ENCODE measurements around the gene GNB5. TPM values are rescaled to one million over a fixed set of nuclear protein-coding genes. Genes with fewer than 3 reads are reported as not detected.
A peak's percentile ranks its signal among the peaks of the same experiment; 100 is the strongest.

Gene GNB5
- total RNA-seq, 1 experiment from 2014 or later, result 23.7 TPM

DNA sequence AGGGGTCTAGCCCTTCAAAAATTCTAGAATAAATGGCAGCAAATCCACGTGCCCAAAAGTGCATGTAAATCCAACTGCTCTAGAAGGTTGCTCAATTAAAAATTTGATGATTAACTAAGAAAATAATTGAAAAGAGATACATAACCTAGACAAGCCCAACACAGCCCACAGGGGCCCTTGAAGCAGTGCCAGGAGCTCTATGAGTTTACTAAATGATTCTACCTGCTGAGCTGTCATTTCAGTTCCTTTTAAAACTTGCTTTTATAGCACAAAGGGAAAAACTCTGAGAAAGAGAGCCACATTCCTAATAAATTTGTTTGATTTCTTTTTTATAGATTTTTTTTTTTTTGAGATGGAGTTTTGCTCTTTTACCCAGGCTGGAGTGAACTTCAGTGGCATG, 38.9 kb upstream of the GNB5 start:
- Histone ChIP-seq H3K27ac (ENCODE audit: low read length) (no peak overlapping the region), H3K9me2 (replicated peaks; ENCODE audit: insufficient read depth, low read length) (no peaks in the 10 kb centered on the region), H3K9ac (ENCODE audit: low read length) (no peak overlapping the region), H3K4me2 (ENCODE audit: low read depth, low read length, poor library complexity, severe bottlenecking) (no peak overlapping the region), H3K79me2 (ENCODE audit: low read length) (no peaks in the 10 kb centered on the region), H3K9me3 (ENCODE audit: low read length) (no peaks in the 10 kb centered on the region), H3K27me3 (ENCODE audit: low read length) (no peaks in the 10 kb centered on the region), H2AFZ (ENCODE audit: low read length) (no peak overlapping the region), H3K4me3 (ENCODE audit: low read length) (no peak overlapping the region), H4K20me1 (ENCODE audit: insufficient read depth, low read depth, low read length) (no peaks in the 10 kb centered on the region), H3K4me1 (ENCODE audit: low read length) (peaks cover 46% of the 10 kb centered on the region), H3K36me3 (ENCODE audit: insufficient read depth, low read length) (no peaks in the 10 kb centered on the region)
- no peak for DNase-seq

DNA sequence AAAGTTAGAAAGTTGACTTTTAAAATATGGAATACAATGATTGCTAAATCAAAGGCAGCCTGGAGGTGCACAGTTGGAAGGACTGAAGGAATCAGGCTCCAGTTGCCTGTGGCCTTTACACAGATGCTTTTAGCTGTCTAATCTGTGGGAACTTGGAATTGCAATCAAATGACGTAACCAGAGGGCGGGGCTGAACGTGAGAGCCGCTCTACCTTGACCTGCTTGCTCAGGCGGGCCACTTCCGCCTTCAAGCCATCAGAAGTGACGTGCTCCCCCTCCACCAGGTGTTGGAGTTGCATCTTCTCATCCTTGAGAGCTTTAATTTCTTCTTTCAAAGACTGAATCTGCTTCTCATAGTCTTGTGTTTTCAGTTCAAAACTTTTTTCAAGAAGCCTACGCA, 37.7 kb upstream of the GNB5 start:
- H3K9me2 ChIP-seq (replicated peaks; ENCODE audit: insufficient read depth, low read length), result no peaks in the 10 kb centered on the region
- no peaks in the 10 kb centered on the region for H3K79me2 ChIP-seq (ENCODE audit: low read length)
- no peak overlapping the region for H3K9ac ChIP-seq (ENCODE audit: low read length)
- no peaks in the 10 kb centered on the region for H3K27me3 ChIP-seq (ENCODE audit: low read length)
- H3K36me3 ChIP-seq (ENCODE audit: insufficient read depth, low read length), result no peaks in the 10 kb centered on the region
- H4K20me1 ChIP-seq (ENCODE audit: insufficient read depth, low read depth, low read length), result no peaks in the 10 kb centered on the region
- no peak overlapping the region for H2AFZ ChIP-seq (ENCODE audit: low read length)
- peaks cover 34% of the 10 kb centered on the region for H3K4me1 ChIP-seq (ENCODE audit: low read length)
- no peaks in the 10 kb centered on the region for H3K9me3 ChIP-seq (ENCODE audit: low read length)
- H3K4me2 ChIP-seq (ENCODE audit: low read depth, low read length, poor library complexity, severe bottlenecking), result peak overlapping the region; percentile 30
- no peak overlapping the region for H3K27ac ChIP-seq (ENCODE audit: low read length)
- DNase-seq, result peak; percentile 80
- H3K4me3 ChIP-seq (ENCODE audit: low read length), result no peak overlapping the region

DNA sequence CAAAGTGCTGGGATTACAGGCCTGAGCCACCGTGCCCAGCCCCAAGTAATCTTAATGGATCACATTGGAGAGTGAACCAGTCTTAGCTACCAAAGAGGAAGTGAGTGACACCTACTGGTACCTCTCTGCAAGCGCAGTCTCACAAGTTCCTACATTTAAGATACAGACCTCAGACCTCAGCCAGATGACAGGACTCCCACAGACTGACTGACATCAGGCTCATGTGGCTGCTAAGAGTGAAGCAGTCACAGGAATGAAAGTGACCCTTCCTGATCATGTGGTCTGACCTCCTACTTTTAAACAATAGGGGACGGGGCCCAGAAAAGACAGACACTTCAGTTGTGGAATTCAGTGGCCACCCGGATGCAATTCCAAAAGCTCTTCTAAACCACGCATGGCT, 36.3 kb upstream of the GNB5 start:
- no peak overlapping the region for H3K4me2 ChIP-seq (ENCODE audit: low read depth, low read length, poor library complexity, severe bottlenecking)
- H3K79me2 ChIP-seq (ENCODE audit: low read length), result no peaks in the 10 kb centered on the region
- H3K36me3 ChIP-seq (ENCODE audit: insufficient read depth, low read length), result no peaks in the 10 kb centered on the region
- H3K4me3 ChIP-seq (ENCODE audit: low read length), result no peak overlapping the region
- no peaks in the 10 kb centered on the region for H4K20me1 ChIP-seq (ENCODE audit: insufficient read depth, low read depth, low read length)
- H3K9me3 ChIP-seq (ENCODE audit: low read length), result no peaks in the 10 kb centered on the region
- H3K27ac ChIP-seq (ENCODE audit: low read length), result no peak overlapping the region
- H3K27me3 ChIP-seq (ENCODE audit: low read length), result no peaks in the 10 kb centered on the region
- DNase-seq, result peak; percentile 92
- no peaks in the 10 kb centered on the region for H3K9me2 ChIP-seq (replicated peaks; ENCODE audit: insufficient read depth, low read length)
- H3K9ac ChIP-seq (ENCODE audit: low read length), result no peak overlapping the region
- H3K4me1 ChIP-seq (ENCODE audit: low read length), result peaks cover 21% of the 10 kb centered on the region
- H2AFZ ChIP-seq (ENCODE audit: low read length), result no peak overlapping the region

DNA sequence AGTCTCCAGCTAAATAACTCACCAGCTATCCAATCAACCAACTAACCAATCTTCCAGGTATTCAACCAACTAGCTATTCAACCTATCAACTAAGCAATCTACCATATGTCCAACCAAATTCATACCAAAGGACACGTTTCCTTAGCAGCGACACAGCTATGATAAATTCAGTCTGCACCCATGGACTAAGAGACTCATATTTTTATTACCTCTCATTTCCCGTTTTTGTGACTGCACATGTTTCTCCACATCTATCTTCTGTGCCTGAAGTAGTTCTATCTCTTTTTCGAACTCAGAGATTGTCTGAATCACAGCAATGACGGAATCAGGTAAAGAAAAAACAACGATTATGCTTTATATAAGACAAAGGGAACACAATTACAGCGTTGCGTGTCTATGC, 34.0 kb upstream of the GNB5 start:
- no peak overlapping the region for H2AFZ ChIP-seq (ENCODE audit: low read length)
- H3K27ac ChIP-seq (ENCODE audit: low read length), result no peak overlapping the region
- H3K27me3 ChIP-seq (ENCODE audit: low read length), result no peaks in the 10 kb centered on the region
- H3K9me2 ChIP-seq (replicated peaks; ENCODE audit: insufficient read depth, low read length), result no peaks in the 10 kb centered on the region
- no peak overlapping the region for H3K4me3 ChIP-seq (ENCODE audit: low read length)
- no peak for DNase-seq
- H3K9ac ChIP-seq (ENCODE audit: low read length), result no peak overlapping the region
- H3K36me3 ChIP-seq (ENCODE audit: insufficient read depth, low read length), result no peaks in the 10 kb centered on the region
- no peaks in the 10 kb centered on the region for H3K79me2 ChIP-seq (ENCODE audit: low read length)
- peaks cover 23% of the 10 kb centered on the region for H3K4me1 ChIP-seq (ENCODE audit: low read length)
- no peak overlapping the region for H3K4me2 ChIP-seq (ENCODE audit: low read depth, low read length, poor library complexity, severe bottlenecking)
- H3K9me3 ChIP-seq (ENCODE audit: low read length), result no peaks in the 10 kb centered on the region
- H4K20me1 ChIP-seq (ENCODE audit: insufficient read depth, low read depth, low read length), result no peaks in the 10 kb centered on the region

DNA sequence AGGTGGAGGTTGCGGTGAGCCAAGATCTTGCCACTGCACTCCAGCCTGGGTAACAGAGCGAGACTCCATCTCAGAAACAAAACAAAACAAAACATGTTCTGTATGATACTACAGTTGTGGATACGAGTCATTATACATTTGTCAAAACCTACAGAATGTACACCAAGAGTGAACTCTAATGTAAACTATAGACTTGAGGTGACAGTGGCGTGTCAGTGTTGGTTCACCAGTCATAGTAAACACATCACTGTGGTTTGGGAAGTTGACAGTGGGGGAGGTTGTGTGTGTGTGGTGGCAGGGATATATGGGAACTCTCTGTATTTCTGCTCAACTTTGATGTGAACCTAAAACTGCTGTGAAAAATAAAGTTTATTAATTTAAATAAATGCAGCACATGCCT, 33.0 kb upstream of the GNB5 start:
- Histone ChIP-seq H3K4me1 (ENCODE audit: low read length) (peaks cover 19% of the 10 kb centered on the region), H2AFZ (ENCODE audit: low read length) (no peak overlapping the region), H3K4me3 (ENCODE audit: low read length) (no peak overlapping the region), H3K9ac (ENCODE audit: low read length) (no peak overlapping the region), H3K9me2 (replicated peaks; ENCODE audit: insufficient read depth, low read length) (no peaks in the 10 kb centered on the region), H3K27me3 (ENCODE audit: low read length) (no peaks in the 10 kb centered on the region), H3K9me3 (ENCODE audit: low read length) (no peaks in the 10 kb centered on the region), H3K27ac (ENCODE audit: low read length) (no peak overlapping the region), H4K20me1 (ENCODE audit: insufficient read depth, low read depth, low read length) (no peaks in the 10 kb centered on the region), H3K4me2 (ENCODE audit: low read depth, low read length, poor library complexity, severe bottlenecking) (no peak overlapping the region), H3K79me2 (ENCODE audit: low read length) (no peaks in the 10 kb centered on the region), H3K36me3 (ENCODE audit: insufficient read depth, low read length) (no peaks in the 10 kb centered on the region)
- DNase-seq, result no peak

DNA sequence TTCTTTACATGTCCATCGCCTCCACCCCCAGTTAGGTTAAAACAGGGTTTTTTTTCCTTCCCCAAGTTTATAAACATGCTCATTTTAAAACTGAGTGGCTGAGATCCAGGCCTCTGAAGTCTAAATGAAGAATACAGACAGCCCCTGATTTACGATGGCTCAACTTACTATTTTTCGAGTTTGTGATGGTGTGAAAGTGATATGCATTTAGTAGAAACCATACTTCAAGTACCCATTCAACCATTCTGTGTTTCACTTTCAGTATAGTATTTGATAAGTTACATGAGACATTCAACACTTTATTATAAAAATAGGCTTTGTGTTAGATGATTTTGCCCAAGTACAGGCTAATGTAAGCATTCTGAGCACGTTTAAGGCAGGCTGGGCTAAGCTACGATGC, 30.5 kb upstream of the GNB5 start:
- H3K4me3 ChIP-seq (ENCODE audit: low read length), result no peak overlapping the region
- DNase-seq, result no peak

DNA sequence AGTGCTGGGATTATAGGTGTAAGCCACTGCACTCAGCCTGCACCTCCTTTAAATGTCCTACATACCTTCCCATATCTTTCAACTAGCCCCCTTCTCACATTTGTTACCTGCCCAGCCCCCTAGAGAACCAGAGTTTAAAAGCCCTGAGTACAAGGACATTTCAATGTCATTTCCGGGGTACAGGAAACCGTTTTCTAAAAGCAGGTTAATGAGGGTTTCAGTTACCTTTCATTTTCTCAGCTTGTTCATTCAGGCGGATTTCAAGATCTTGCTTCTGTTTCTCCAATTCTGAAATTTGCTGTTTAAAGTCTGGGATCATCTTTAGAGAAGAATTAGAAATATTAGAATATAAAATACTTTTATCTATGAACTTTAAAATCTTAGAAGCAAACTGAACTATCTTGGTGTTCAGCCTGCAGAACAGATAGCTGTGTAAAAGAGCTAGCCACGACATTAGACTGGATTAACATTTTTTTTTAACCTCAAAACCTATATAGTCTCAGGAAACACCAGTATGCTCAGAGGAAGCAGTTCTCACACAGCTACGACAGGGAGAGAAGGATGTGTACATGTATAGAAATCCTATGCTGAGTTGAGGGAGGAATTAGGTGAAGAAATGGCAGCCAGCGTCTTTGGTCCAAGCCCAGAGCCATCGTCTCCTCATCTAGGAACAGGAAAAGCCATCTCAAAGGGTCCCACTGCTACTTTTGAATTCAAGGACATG, 29.9 kb upstream of the GNB5 start:
- peaks cover 15% of the 10 kb centered on the region for H3K4me1 ChIP-seq (ENCODE audit: low read length)

More for the DNA sequence above, 30.5 kb upstream of the GNB5 start:
- Histone ChIP-seq H3K4me2 (ENCODE audit: low read depth, low read length, poor library complexity, severe bottlenecking) (peak overlapping the region; percentile 20), H3K9me3 (ENCODE audit: low read length) (no peaks in the 10 kb centered on the region), H3K79me2 (ENCODE audit: low read length) (no peaks in the 10 kb centered on the region), H3K27ac (ENCODE audit: low read length) (no peak overlapping the region), H3K9me2 (replicated peaks; ENCODE audit: insufficient read depth, low read length) (no peaks in the 10 kb centered on the region), H2AFZ (ENCODE audit: low read length) (peak overlapping the region; percentile 43; the same call in 1 of the 2 replicates), H3K27me3 (ENCODE audit: low read length) (no peaks in the 10 kb centered on the region), H3K4me1 (ENCODE audit: low read length) (peaks cover 15% of the 10 kb centered on the region), H3K36me3 (ENCODE audit: insufficient read depth, low read length) (no peaks in the 10 kb centered on the region), H3K9ac (ENCODE audit: low read length) (peak overlapping the region; percentile 19; the same call in 1 of the 2 replicates), H4K20me1 (ENCODE audit: insufficient read depth, low read depth, low read length) (no peaks in the 10 kb centered on the region)

DNA sequence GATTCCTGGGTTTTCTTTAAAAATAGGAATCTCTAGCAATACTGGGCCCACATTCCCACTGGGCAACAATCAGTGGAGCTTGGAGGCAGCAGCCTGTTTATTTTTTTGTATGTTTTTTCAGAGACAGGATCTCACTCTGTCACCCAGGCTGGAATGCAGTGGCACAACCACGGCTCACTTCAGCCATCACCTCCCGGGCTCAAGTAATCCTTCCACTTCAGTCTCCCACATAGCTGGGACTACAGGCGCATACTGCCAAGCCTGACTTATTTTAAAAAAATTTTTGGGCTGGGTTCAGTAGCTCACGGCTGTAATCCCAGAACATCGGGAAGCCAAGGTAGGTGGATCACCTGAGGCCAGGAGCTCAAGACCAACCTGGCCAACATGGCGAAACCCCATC, 29.1 kb upstream of the GNB5 start:
- Histone ChIP-seq H3K9me3 (ENCODE audit: low read length) (no peaks in the 10 kb centered on the region), H3K4me2 (ENCODE audit: low read depth, low read length, poor library complexity, severe bottlenecking) (no peak overlapping the region), H4K20me1 (ENCODE audit: insufficient read depth, low read depth, low read length) (no peaks in the 10 kb centered on the region), H3K4me1 (ENCODE audit: low read length) (peaks cover 15% of the 10 kb centered on the region), H3K4me3 (ENCODE audit: low read length) (no peak overlapping the region), H2AFZ (ENCODE audit: low read length) (no peak overlapping the region), H3K9ac (ENCODE audit: low read length) (no peak overlapping the region), H3K27ac (ENCODE audit: low read length) (no peak overlapping the region), H3K36me3 (ENCODE audit: insufficient read depth, low read length) (no peaks in the 10 kb centered on the region), H3K79me2 (ENCODE audit: low read length) (no peaks in the 10 kb centered on the region), H3K9me2 (replicated peaks; ENCODE audit: insufficient read depth, low read length) (no peaks in the 10 kb centered on the region), H3K27me3 (ENCODE audit: low read length) (no peaks in the 10 kb centered on the region)
- DNase-seq, result no peak

More for the DNA sequence above, 29.9 kb upstream of the GNB5 start:
- Histone ChIP-seq H3K9me2 (replicated peaks; ENCODE audit: insufficient read depth, low read length) (no peaks in the 10 kb centered on the region), H3K4me2 (ENCODE audit: low read depth, low read length, poor library complexity, severe bottlenecking) (peak overlapping the region; percentile 20), H3K36me3 (ENCODE audit: insufficient read depth, low read length) (no peaks in the 10 kb centered on the region), H3K79me2 (ENCODE audit: low read length) (no peaks in the 10 kb centered on the region), H3K4me3 (ENCODE audit: low read length) (no peak overlapping the region), H2AFZ (ENCODE audit: low read length) (peak overlapping the region; percentile 43; the same call in 1 of the 2 replicates), H4K20me1 (ENCODE audit: insufficient read depth, low read depth, low read length) (no peaks in the 10 kb centered on the region), H3K27me3 (ENCODE audit: low read length) (no peaks in the 10 kb centered on the region), H3K9me3 (ENCODE audit: low read length) (no peaks in the 10 kb centered on the region), H3K9ac (ENCODE audit: low read length) (peak overlapping the region; percentile 19; the same call in 1 of the 2 replicates), H3K27ac (ENCODE audit: low read length) (no peak overlapping the region)
- no peak for DNase-seq

All from Karpas-422 (cell line).